Dermis microvascular lymphatic vessel endothelial cell (primary cell): Measurements from ENCODE around the gene PPP1R13B. TPM values are rescaled to one million over a fixed set of nuclear protein-coding genes. Genes with fewer than 3 reads are reported as not detected.

Experiments
- DNase-seq, 2 donors: peaks; one replicate each; pipeline versions ENCODE4 v3.0.0 to v3.0.0-alpha.2; 2010; ENCODE audit warnings: low read depth in 2 of 2
- total RNA-seq: library from RNA; depleted of rRNA; stranded (reverse); fragments of >200 nt; gene quantifications from 2 replicates; pipeline ENCODE4 v1.2.1, GENCODE V29; 2014

Gene PPP1R13B
- total RNA-seq, 1 donor from 2014 or later = 9.1 TPM

DNA sequence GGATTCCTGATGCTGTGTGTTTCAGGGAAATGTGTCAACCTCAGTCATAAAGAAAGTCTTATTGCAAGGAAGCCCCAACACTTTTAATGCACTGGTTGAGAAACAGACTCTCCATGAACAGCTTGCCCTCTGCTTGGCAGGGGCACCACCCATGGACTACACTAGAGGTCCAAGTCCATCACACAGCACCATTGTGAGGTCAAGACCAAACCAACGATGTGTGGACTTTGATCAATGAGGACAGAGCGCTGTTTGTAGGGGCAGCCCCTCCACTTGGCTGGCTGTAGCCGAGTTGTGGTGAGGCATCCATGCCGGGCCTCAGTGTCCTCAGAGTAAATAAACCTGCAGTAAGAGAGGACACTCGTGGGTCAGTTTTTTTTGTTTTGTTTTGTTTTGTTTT lies 102.0 kb downstream of the PPP1R13B start:
- no peak for DNase-seq

DNA sequence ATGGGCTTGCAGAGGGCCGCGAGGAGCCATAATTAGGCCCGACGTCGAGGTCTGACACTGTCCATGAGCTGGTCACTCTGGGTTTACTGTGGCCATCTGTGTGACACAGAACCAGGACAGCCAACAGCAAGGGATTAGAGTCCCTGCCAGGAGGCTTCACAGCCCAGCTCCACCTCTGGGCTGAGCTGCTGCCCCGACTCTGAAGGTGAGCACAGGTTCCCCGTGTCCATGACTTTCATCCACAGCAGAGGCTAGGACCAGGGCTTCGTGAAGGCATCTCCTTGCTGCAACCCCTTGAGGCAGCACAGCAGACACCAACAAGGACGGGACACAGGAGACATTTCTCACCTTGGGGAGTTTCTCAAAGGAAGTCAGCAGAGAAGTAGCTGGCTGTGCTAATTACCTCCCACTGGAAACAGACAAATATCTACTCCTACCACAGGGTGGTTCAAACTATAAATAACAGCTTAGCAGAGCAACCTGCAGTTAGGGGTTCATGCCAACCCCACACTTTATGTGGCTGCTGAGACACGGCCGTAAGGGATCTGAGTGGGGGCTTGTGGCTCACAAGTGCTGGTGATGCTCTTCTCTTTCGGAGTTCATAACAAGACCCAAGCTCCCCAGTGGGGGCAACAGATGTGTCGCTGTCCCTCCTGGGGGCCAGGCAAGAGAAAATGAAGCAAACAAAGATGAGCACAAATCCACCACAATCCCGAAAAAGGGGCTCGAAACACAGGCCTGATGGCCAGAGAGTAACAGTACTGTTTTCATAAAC lies 102.6 kb downstream of the PPP1R13B start:
- no peak for DNase-seq

DNA sequence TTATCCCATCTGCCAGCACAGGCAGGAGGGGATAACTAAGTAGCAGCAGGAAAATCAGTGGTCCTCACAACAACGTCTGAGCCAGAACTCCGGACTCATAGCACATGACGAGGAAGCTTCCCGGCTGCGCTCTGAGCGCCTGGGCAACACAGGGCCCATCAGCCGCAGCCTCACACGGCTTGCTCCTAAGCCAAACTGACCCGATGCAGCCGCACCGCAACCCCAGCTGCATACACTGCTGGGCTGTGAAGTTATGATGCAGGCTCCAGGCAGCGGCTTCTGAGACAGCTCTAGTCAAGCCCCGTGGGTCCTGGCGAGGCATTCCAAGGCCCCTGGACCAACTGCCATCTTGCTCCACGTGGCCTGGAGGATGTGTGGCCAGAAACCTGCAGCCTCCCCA lies 103.7 kb downstream of the PPP1R13B start:
- no peak for DNase-seq

- DNase-seq = no peak
These were observed 104.7 kb downstream of the PPP1R13B start for GRCh38 chr14:103742499-103743255.

GRCh38 chr14:103741876-103742275 lies 105.5 kb downstream of the PPP1R13B start:
- no peak for DNase-seq

- peak in 1 of 2 donors; percentile 44 for DNase-seq
These were observed 106.2 kb downstream of the PPP1R13B start for GRCh38 chr14:103740991-103741689.

GRCh38 chr14:103739793-103740501 lies 107.4 kb downstream of the PPP1R13B start:
- no peak for DNase-seq

- DNase-seq = no peak
These were observed 107.9 kb downstream of the PPP1R13B start for GRCh38 chr14:103739466-103739792.

DNA sequence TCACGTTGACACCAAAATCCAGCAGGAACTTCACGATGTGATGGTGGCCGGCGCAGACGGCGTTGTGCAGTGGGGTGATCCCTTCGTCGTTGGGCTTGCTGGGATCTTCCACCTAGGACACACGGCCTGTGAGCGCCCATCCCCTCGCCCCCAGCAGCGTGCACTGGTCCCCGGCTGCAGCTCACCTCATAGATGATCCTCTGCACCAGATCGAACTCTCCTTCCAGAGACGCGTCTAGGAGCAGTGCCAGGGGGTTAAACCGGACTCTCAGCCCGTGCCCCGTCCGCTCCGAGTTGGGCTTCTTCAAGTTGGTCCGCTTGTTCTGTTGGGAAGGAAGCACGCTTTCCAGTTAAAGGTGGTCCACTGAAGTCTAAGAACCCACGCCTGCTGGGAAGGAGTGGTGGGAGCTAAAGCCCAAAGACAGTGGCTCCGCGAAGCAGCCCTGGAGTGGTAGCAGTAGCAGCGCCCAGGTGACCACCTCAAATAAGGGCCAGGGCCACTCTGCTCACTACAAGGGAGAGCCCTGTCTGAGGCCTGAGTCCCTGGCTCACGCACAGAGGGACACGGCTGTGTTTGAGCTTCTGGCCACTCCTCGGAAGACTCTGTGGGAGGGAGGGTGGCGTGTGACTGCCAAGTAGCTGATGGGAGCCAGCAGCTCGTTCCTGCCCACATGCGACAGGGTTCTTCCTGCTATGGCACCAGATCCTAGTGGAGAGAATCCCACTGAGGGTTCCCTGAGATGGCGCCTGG lies 108.5 kb downstream of the PPP1R13B start:
- no peak for DNase-seq

DNA sequence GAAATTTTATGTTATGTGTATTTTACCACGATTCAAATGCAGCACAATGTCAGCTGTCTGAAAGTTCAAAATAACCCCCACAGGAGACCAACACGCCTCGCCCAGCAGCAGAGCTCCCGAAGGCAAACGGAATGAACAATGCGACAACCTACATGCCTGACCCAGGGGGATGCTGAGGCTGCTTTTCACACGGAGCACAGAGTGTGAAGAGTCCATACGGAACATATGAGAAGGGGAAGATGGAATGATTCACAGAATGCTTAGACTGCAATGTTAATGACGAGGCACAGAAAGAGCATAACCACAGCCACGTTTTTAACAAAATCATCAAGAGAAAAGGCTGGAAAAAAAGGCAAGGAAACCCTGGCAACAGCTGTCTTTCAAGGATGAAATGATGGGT lies 109.2 kb downstream of the PPP1R13B start:
- no peak for DNase-seq

DNA sequence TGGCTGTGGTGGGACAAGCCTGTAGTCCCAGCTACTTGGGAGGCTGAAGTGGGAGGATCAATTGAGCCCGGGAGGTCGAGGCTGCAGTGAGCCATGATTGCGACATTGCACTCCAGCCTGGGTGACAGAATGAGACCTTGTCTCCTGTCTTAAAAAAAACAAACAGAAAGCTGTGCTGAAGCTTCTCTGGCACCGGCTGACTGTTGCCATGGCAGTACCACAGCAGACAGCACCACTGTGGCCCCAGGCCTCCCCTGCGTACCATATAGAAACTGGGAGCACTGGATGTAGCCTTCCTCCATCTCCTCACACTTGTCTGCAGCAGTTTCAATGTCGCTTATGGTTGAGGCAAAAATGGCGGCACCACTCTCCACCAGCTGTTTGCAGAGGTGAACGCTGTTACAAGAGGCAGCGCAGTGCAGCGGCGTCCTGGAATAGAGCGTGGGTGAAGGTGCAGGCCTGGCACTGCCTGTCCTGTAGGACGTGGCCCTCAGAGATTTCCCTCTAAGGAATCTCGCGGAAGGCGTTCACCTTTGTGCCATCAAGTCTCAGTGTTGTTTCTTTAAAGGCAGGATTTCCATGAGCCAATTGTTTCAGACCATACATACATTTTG lies 109.8 kb downstream of the PPP1R13B start:
- DNase-seq = no peak

- no peak for DNase-seq
These were observed 110.6 kb downstream of the PPP1R13B start for GRCh38 chr14:103736546-103737431.

GRCh38 chr14:103735815-103736545 lies 111.4 kb downstream of the PPP1R13B start:
- DNase-seq = no peak

DNA sequence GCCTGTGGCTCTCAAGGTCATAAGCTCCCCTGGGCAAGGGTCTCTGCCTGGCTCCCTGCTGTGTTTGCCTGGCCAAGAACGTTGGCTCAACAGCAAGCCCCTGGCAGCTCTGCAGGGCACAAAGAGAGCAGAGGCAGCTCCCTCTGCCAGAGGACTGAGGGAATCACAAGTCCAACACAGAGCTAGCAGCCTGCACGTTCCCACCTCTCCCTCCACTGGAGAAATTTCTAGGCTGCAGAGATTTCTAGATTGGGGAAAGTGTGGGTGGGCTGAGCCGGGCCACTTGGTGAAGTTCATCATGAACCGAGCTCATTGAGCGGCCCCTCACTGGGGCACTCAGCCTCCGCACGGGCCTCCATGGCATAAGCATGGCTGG lies 111.9 kb downstream of the PPP1R13B start:
- no peak for DNase-seq

DNA sequence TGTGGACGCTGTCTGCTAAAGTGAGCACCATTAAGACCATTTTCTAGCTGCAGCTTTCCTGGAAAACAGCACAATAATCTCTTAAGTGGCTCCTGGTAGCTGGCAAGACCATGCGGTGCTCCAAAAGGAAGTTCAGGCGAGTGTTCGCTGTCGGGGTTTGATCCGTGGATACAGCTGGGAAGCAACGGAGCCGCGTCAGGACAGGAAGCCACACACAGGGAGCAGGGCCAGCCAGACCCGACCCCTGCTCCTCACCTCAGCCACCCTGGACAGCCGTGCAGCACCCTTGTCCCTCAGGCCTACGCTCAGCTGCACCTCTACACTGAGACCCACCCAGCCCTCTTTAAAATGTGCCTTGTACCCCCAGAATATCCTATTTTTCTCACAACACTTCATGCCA lies 112.4 kb downstream of the PPP1R13B start:
- peak in 1 of 2 donors; percentile 43 for DNase-seq

GRCh38 chr14:103734081-103734888 lies 113.1 kb downstream of the PPP1R13B start:
- no peak for DNase-seq

- DNase-seq = no peak
These were observed 113.7 kb downstream of the PPP1R13B start for GRCh38 chr14:103733651-103734050.
